NCI-H1930 (cell line): ENCODE results near the gene TMTC1.

Experiments used
- DNase-seq, 2 experiments: peaks; one replicate each; lab custom pipeline; 2025; lab: John Stamatoyannopoulos, UW

The TMTC1 gene

DNA sequence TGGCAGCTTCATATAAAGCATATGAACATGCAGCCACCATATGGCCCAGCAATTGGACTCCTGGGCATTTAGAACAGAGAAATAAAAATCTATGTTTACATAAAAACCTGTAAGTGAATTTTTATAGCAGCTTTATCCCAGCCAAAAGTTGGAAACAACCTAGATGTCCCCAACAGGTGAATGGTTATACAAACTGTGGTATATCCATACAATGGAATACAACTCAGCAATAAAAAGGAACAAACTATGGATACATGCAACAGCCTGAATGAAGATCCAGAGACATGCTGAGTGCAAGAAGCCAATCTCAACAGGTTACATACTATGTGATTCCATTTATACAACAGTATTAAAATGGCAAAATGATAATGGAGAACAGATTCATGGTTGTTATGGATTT is 3.7 kb downstream of the TMTC1 start:
- DNase-seq = no peak

DNA sequence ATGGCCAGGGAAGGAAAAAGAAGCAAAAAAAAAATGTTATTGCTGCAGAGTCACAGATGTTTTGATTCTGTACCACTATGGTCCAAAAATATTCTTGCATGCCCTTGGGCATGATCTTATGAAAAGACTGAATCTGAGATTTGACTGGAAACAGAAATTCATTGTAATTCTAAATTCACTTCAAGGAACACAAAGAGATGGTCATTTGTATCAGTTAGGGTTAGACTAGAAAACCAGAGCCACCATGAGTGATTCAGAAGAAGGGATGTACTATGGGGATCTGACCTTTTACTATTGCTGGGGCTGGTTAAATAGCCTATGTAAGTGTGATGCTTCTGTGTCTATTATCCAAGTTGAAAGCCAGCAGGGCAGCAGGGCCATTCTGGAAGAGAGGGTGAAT is 5.2 kb downstream of the TMTC1 start:
- no peak for DNase-seq

- DNase-seq = no peak
These were observed 10.7 kb downstream of the TMTC1 start for GRCh38 chr12:29773076-29773475.

DNA sequence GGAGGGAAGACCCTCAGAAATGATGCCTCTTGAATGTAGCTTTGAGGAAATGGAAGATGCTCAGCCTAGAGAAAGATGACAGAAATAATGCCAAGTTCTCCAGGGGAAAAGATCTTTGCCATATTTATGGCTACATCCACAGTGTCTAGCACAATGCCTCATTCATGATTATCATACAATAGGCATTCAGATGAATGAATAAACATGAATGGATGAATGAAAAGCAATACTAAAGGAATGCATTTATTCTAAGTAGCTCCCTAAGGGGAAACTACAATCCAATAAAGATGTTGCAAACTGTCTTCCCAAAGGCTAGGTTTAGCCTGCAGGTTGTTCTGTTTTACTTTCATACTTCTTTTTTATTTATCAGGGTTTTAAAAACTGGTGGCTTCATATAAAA is 12.0 kb downstream of the TMTC1 start:
- no peak for DNase-seq

GRCh38 chr12:29771165-29771564 is 12.6 kb downstream of the TMTC1 start:
- DNase-seq = no peak

GRCh38 chr12:29769162-29769858 is 14.4 kb downstream of the TMTC1 start:
- no peak for DNase-seq

DNA sequence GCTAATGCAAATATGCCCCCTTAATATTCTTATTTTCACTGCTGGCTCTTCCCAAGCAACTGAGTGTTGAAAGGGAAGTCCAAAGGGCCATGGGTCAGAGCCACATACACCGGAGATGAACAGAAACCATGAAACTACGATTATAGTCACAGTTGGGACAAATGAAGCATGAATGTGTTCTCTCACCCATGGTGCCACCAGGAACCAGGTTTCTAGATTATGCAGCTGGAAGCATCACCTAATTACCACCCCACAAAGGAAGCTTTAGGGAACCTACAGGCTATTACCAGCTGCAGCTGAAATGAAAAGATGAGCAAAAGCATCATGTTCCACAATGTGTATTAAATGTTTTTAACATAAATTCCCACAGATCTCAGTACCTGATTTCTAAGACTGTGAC is 15.4 kb downstream of the TMTC1 start:
- DNase-seq = no peak

DNA sequence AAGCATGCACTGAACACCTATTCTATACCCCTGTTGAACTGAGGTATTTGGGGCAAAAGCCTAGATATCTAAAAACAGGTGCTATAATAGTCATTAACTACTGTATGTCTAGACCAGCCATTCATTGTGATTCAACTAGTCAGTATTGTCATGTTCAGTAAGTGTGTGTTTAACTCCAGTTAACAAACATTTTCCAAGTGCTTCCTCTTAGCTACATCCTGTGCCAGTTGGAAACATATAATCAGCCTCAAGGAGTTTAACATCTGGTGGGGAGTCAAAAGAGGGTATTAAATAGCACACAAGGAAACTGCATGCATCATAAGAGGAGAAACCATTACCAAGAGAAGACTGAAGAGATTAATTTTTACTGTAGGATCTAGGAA is 20.4 kb downstream of the TMTC1 start:
- DNase-seq = no peak

GRCh38 chr12:29762637-29763300 is 21.0 kb downstream of the TMTC1 start:
- no peak for DNase-seq

GRCh38 chr12:29759950-29760349 is 23.8 kb downstream of the TMTC1 start:
- no peak for DNase-seq

- no peak for DNase-seq
These were observed 26.9 kb downstream of the TMTC1 start for GRCh38 chr12:29756741-29757390.

GRCh38 chr12:29754235-29755189 is 29.2 kb downstream of the TMTC1 start:
- no peak for DNase-seq

GRCh38 chr12:29752121-29752520 is 31.6 kb downstream of the TMTC1 start:
- no peak for DNase-seq

- no peak for DNase-seq
These were observed 32.1 kb downstream of the TMTC1 start for GRCh38 chr12:29751676-29752075.

DNA sequence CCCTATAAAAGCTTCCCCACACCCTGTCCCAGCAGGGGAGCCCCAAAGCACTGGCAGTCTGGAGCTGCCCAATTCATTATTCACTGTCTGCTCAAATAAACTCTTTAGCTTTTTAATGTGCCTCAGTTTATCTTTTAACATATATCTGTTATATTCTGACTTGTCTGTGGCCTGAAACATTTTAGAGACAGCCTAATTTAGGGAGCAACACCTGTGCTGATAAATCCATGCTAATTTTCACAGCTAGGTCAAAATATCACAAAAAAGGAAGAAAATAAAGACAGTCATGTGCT is 32.9 kb downstream of the TMTC1 start:
- no peak for DNase-seq

GRCh38 chr12:29750131-29750927 is 33.4 kb downstream of the TMTC1 start:
- no peak for DNase-seq

GRCh38 chr12:29744365-29744764 is 39.4 kb downstream of the TMTC1 start:
- DNase-seq = no peak

- no peak for DNase-seq
These were observed 39.9 kb downstream of the TMTC1 start for GRCh38 chr12:29743801-29744200.

DNA sequence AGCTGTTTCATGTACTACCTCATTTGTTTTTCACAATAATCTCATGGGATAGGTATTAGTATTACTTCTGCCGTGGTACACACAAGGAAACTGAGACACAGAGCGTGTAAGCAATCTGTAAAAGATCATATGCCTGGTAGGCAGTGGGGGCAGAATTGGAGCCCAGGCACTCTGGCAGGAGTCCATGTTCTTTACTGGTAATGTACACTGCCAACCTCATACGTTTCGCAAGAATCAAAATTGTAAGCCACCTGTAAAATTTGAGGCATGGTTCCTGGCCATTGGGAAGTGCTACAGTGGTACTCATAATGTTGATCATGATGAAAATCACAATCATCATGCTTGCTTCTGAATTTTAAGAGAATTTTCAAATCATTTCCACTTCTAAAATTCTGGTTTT is 40.7 kb downstream of the TMTC1 start:
- DNase-seq = no peak

- no peak for DNase-seq
These were observed 41.1 kb downstream of the TMTC1 start for GRCh38 chr12:29742646-29743045.

- no peak for DNase-seq
These were observed 42.1 kb downstream of the TMTC1 start for GRCh38 chr12:29741342-29742241.
